Keratinocyte (primary cell): ENCODE measurements around the gene ZNF433. TPM values are rescaled to one million over a fixed set of nuclear protein-coding genes. Genes with fewer than 3 reads are reported as not detected.
A peak's percentile ranks its signal among the peaks of the same experiment; 100 is the strongest.

Experiments
- DNase-seq: peaks from one replicate; pipeline ENCODE4 v3.0.0-alpha.2; 2011; ENCODE audit warnings: low read depth, missing footprints, low spot score
- FAIRE-seq: peaks from 2 replicates; lab custom pipeline; 2011; peaks lifted over from hg19 to GRCh38; lab: Jason Lieb, UNC
- H2AFZ ChIP-seq: 2 replicates; pipeline ENCODE4 v1.6.0; 2012; ENCODE audit warnings: low read length, control low read depth, inconsistent platforms; ENCODE audit not compliant: control insufficient read depth
- H3K27ac ChIP-seq: 2 replicates; pipeline ENCODE4 v1.5.1; 2011; ENCODE audit warnings: low read length; ENCODE audit not compliant: control insufficient read depth, insufficient read depth
- H3K27me3 ChIP-seq: 3 replicates; pipeline ENCODE4 v1.6.0; 2011; ENCODE audit warnings: low read length; ENCODE audit not compliant: control insufficient read depth, insufficient read depth; ENCODE audit errors: extremely low read depth
- H3K36me3 ChIP-seq, 2 experiments: 2 replicates in 1 of 2; 3 replicates in 1 of 2; pipeline ENCODE4 v1.5.1; 2011; ENCODE audit warnings: low read length in 2 of 2, mild to moderate bottlenecking in 1 of 2; ENCODE audit not compliant: control insufficient read depth in 2 of 2, insufficient read depth in 2 of 2; ENCODE audit errors: extremely low read depth in 1 of 2
- H3K4me1 ChIP-seq: 3 replicates; pipeline ENCODE4 v1.5.1; 2011; ENCODE audit warnings: low read length; ENCODE audit not compliant: control insufficient read depth, insufficient read depth; ENCODE audit errors: extremely low read depth
- H3K4me2 ChIP-seq: 3 replicates; pipeline ENCODE4 v1.6.0; 2011; ENCODE audit warnings: low read depth, low read length; ENCODE audit not compliant: control insufficient read depth, insufficient read depth; ENCODE audit errors: extremely low read depth
- H3K4me3 ChIP-seq, 3 experiments: fragments of 200-600 bp in 1 of 3; sonication (generic) in 1 of 3; 2 replicates in 2 of 3; 3 replicates in 1 of 3; pipeline ENCODE4 v1.5.1; 2011 to 2016; ENCODE audit warnings: low read length in 3 of 3, mild to moderate bottlenecking in 3 of 3, control low read depth in 2 of 3, inconsistent platforms in 1 of 3, low read depth in 1 of 3, mixed read lengths in 1 of 3, mixed run types in 1 of 3, moderate library complexity in 1 of 3; ENCODE audit not compliant: control insufficient read depth in 2 of 3, insufficient read depth in 2 of 3; ENCODE audit errors: extremely low read depth in 1 of 3
- H3K79me2 ChIP-seq: 2 replicates; pipeline ENCODE4 v1.6.0; 2012; ENCODE audit warnings: low read length; ENCODE audit not compliant: control insufficient read depth, insufficient read depth
- H3K9ac ChIP-seq: 3 replicates; pipeline ENCODE4 v1.6.0; 2011; ENCODE audit warnings: low read length; ENCODE audit not compliant: control insufficient read depth, insufficient read depth; ENCODE audit errors: extremely low read depth
- H3K9me1 ChIP-seq: 3 replicates; pipeline ENCODE4 v1.6.0; 2011; ENCODE audit warnings: low read length; ENCODE audit not compliant: control insufficient read depth, insufficient read depth; ENCODE audit errors: extremely low read depth
- H3K9me3 ChIP-seq: 2 replicates; pipeline ENCODE4 v1.5.1; 2012; ENCODE audit warnings: low read depth, low read length; ENCODE audit not compliant: control insufficient read depth
- H4K20me1 ChIP-seq: 3 replicates; pipeline ENCODE4 v1.6.0; 2011; ENCODE audit warnings: low read length; ENCODE audit not compliant: control insufficient read depth, insufficient read depth; ENCODE audit errors: extremely low read depth
- EZH2 ChIP-seq: IDR thresholded peaks from one replicate; pipeline ENCODE4 v1.6.1; 2012; ENCODE audit warnings: inconsistent platforms, mild to moderate bottlenecking, low read length, moderate library complexity
- dilution Hi-C: fragments of 300-500 bp; cut with MboI; formaldehyde crosslinking; loops from one replicate; pipeline ENCODE4 v1.7.0; 2020; ENCODE audit warnings: low sequenced_read_pairs; ENCODE audit not compliant: extremely low pct_ligation_motif_present
- polyA plus RNA-seq, 5 experiments: library from polyadenylated mRNA; depleted of rRNA in 3 of 5; stranded (reverse) in 3 of 5; stranded (forward) in 1 of 5; unstranded in 1 of 5; fragments of >200 nt; gene quantifications; 1 replicate in 1 of 5; 2 replicates in 3 of 5; 3 replicates in 1 of 5; pipeline versions ENCODE4 v1.2.1 to v1.2.3, GENCODE V29; 2011 to 2012; ENCODE audit warnings: missing spikeins in 2 of 5, low read depth in 1 of 5, low replicate concordance in 1 of 5
- TF ChIP-seq, protein P1 (sequence below), 3 experiments: IDR thresholded peaks in 1 of 3; conservative IDR thresholded peaks in 1 of 3; optimal IDR thresholded peaks in 1 of 3; 2 replicates in 2 of 3; 3 replicates in 1 of 3; pipeline versions ENCODE3 to v1.5.1; 2011; ENCODE audit warnings: low read length in 3 of 3, mild to moderate bottlenecking in 3 of 3, moderate library complexity in 2 of 3, control low read depth in 1 of 3, inconsistent platforms in 1 of 3; ENCODE audit not compliant: insufficient read depth in 2 of 3; ENCODE audit errors: extremely low read depth in 1 of 3

The ZNF433 gene
- polyA plus RNA-seq, 1 donor (not counting 4 experiments of a cell fraction or from before 2014, with no cell fraction given): 4.7 TPM

DNA sequence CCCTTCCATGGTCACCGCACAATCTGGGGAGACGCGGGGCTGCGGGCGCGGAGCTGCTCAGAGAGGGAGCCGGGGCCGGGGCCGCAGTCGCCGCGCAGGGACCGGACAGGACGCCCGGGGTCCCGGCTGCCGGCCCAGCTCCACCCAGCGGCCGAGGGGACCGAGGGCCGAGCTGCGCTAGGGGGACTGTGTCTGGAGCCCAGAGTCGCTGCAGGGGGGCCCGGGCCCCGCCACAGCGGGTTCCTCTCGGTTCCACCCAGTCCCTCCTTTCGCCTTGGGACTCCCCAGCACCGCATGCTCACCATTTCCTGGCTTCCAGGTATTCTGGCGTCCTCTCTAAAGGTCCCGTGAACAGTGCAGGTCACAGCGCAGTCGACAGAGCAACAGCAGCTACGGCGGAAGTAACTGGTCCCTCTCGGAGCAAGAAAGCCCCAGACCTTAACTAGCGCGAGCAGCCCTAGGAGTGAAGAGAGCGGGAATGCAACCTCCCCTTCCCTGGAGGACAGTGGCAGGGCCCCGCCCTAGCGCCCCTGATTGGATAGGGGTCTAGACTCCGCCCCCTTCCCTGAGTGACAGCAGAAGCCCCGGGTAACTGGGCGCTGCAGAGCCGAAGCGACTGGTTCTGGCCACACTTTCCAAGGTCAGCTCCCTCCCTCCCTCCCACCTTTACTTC lies 17.2 kb upstream of the ZNF433 start, which contains the start of gene ZNF878:
Gene ZNF878, minus strand, starts transcription at position 465 of the 673 bp plus-strand sequence. Its CDS starts 160 bp downstream, at position 305.
- Histone ChIP-seq H3K4me2 (peak within 1 kb of the TSS; percentile 98), H3K9me3 (no peaks in the 10 kb centered on the region), H2AFZ (peak within 1 kb of the TSS; percentile 99), H3K9ac (peak within 1 kb of the TSS; percentile 68), H3K9me1 (no peaks in the 10 kb centered on the region), H3K27me3 (no peaks in the 10 kb centered on the region), H3K4me3 (peak within 1 kb of the TSS; percentile 53 to 88 (median 85)), H3K27ac (peak within 1 kb of the TSS; percentile 47), H3K4me1 (peaks cover 10% of the 10 kb centered on the region), H4K20me1 (no peaks in the 10 kb centered on the region), H3K36me3 (no peaks in the 10 kb centered on the region), H3K79me2 (no peaks in the 10 kb centered on the region)
- dilution Hi-C loops: no loop called here
- DNase-seq (no peak), FAIRE-seq (peak; percentile 72)
- TF ChIP-seq EZH2: no peak
- TF ChIP-seq, protein P1, sequence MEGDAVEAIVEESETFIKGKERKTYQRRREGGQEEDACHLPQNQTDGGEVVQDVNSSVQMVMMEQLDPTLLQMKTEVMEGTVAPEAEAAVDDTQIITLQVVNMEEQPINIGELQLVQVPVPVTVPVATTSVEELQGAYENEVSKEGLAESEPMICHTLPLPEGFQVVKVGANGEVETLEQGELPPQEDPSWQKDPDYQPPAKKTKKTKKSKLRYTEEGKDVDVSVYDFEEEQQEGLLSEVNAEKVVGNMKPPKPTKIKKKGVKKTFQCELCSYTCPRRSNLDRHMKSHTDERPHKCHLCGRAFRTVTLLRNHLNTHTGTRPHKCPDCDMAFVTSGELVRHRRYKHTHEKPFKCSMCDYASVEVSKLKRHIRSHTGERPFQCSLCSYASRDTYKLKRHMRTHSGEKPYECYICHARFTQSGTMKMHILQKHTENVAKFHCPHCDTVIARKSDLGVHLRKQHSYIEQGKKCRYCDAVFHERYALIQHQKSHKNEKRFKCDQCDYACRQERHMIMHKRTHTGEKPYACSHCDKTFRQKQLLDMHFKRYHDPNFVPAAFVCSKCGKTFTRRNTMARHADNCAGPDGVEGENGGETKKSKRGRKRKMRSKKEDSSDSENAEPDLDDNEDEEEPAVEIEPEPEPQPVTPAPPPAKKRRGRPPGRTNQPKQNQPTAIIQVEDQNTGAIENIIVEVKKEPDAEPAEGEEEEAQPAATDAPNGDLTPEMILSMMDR (optimal IDR thresholded peaks at IDR 0.05 in 1 of 3, IDR thresholded peaks at IDR 0.05 in 1 of 3, conservative IDR thresholded peaks at IDR 0.05 in 1 of 3; ENCODE audit: extremely low read depth in 1 of 3, insufficient read depth in 2 of 3, low read length in 3 of 3): no peak

DNA sequence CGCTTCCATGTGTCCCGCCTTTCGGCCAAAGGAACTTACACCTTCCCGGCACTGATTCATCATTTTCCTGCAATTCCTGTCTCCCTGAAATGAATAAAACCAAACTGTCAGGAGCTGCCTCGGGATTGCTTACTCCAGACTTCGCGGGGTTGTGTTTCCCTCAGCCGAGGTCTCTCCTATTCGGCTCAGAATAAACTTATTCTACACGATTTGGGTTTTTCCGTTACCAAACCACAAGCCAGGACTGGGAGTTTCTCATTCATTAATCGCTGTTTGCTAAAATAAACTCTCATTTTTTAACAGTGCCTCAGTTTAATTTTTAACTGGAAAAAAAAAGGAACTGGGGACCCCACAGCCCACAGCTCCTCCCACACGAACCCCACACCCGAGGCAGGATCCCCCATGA lies 16.6 kb upstream of the ZNF433 start:
- H3K4me2 ChIP-seq: peak overlapping the region; percentile 98
- no peak for FAIRE-seq
- peak overlapping the region; percentile 68 for H3K9ac ChIP-seq

More for the DNA sequence above, 16.6 kb upstream of the ZNF433 start:
- Histone ChIP-seq H3K4me3 (peak overlapping the region; percentile 53 to 88 (median 85)), H2AFZ (peak overlapping the region; percentile 99), H4K20me1 (no peaks in the 10 kb centered on the region), H3K9me3 (no peaks in the 10 kb centered on the region), H3K9me1 (no peaks in the 10 kb centered on the region), H3K36me3 (no peaks in the 10 kb centered on the region), H3K79me2 (no peaks in the 10 kb centered on the region), H3K27ac (no peak overlapping the region), H3K27me3 (no peaks in the 10 kb centered on the region), H3K4me1 (peaks cover 10% of the 10 kb centered on the region)
- DNase-seq: no peak
- dilution Hi-C loops: no loop called here
- TF ChIP-seq, protein P1 (optimal IDR thresholded peaks at IDR 0.05 in 1 of 3, IDR thresholded peaks at IDR 0.05 in 1 of 3, conservative IDR thresholded peaks at IDR 0.05 in 1 of 3; ENCODE audit: extremely low read depth in 1 of 3, insufficient read depth in 2 of 3, low read length in 3 of 3): no peak
